Activated T-cell treated with anti-CD3 and anti-CD28 coated beads, Interleukin-2, amount 50 U/mL, for 72 hours (primary cell): ENCODE data around the gene RBMY1J. TPM values are rescaled to one million over a fixed set of nuclear protein-coding genes. Genes with fewer than 3 reads are reported as not detected.
"Not testable (repeated sequence)": the region's sequence is repeated elsewhere in the genome, so short reads cannot be mapped to it uniquely, and the experiment has no call there.

ENCODE experiments used
- ATAC-seq, 2 donors: fragments of 150-1000 bp; cut with Tn5 transposase; replicated peaks in 1 of 2; 2 replicates each; pipeline ENCODE4 v1.10.0; 2021; ENCODE audit warnings: moderate library complexity in 2 of 2, mild to moderate bottlenecking in 1 of 2
- DNase-seq, 2 donors: peaks; one replicate each; pipeline ENCODE4 v3.0.0; 2021 to 2022; ENCODE audit warnings: mixed read lengths in 1 of 2
- H3K27ac Mint-ChIP-seq: one replicate; pipeline ENCODE4 v1.8.0; 2022; ENCODE audit warnings: mild to moderate bottlenecking, moderate library complexity, mixed read lengths
- H3K27me3 Mint-ChIP-seq: one replicate; pipeline ENCODE4 v1.8.0; 2022; ENCODE audit warnings: low read depth, mixed read lengths
- H3K36me3 Mint-ChIP-seq, 2 donors: one replicate each; pipeline ENCODE4 v1.8.0; 2022; ENCODE audit warnings: mixed read lengths in 2 of 2, mild to moderate bottlenecking in 1 of 2; ENCODE audit not compliant: insufficient read depth in 2 of 2
- H3K4me1 Mint-ChIP-seq: one replicate; pipeline ENCODE4 v1.8.0; 2022; ENCODE audit warnings: low read depth, mixed read lengths
- H3K4me3 Mint-ChIP-seq, 2 donors: one replicate each; pipeline ENCODE4 v1.8.0; 2022; ENCODE audit warnings: mild to moderate bottlenecking in 2 of 2, mixed read lengths in 2 of 2, moderate library complexity in 2 of 2
- H3K9me3 Mint-ChIP-seq, 2 donors: one replicate each; pipeline ENCODE4 v1.8.0; 2022; ENCODE audit warnings: mixed read lengths in 2 of 2
- total RNA-seq, 2 donors: library from RNA; stranded (reverse); gene quantifications; one replicate each; pipeline ENCODE4 v1.2.3, GENCODE V29; 2022

The RBMY1J gene
- not detected for total RNA-seq

DNA sequence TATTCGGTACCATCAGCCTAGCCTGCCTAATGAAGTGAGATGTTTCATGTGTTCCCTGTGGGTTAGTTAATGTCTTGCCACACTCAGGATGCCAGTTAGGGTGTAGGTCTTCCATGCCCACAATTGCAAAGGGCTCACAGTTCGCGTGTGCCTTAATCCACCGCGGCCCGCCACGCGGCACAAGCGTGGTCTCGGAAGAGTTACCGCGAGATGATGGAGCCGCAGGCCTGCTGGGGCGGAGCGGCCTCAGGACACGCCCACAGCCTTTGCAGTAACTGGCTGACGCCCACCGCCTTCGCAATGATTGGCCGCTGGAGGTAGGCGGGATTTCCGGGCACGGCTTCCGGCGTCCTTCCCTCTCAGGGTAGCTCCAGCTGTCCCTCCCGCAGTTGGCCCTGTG lies at the start of gene RBMY1J:
TSS of gene RBMY1J (plus strand) at position 301 of the 400 bp plus-strand sequence. CDS start 2,038 bp downstream, outside the sequence.
- H3K27me3 Mint-ChIP-seq, H3K27ac Mint-ChIP-seq, H3K4me3 Mint-ChIP-seq, DNase-seq, ATAC-seq, H3K9me3 Mint-ChIP-seq, H3K36me3 Mint-ChIP-seq, H3K4me1 Mint-ChIP-seq: not testable (repeated sequence)

GRCh38 chrY:22367416-22367815 lies 35.8 kb upstream of the RBMY1J start:
- H3K4me1 Mint-ChIP-seq = no peaks in the 10 kb centered on the region

GRCh38 chrY:22370623-22371022 lies 32.6 kb upstream of the RBMY1J start:
- Mint-ChIP-seq H3K27me3 (no peaks in the 10 kb centered on the region), H3K27ac (no peak overlapping the region), H3K36me3 (no peaks in the 10 kb centered on the region), H3K4me3 (no peak overlapping the region), H3K9me3 (no peaks in the 10 kb centered on the region), H3K4me1 (no peaks in the 10 kb centered on the region)
- ATAC-seq = no peak
- DNase-seq = no peak

More at GRCh38 chrY:22367416-22367815, 35.8 kb upstream of the RBMY1J start:
- no peaks in the 10 kb centered on the region for H3K27me3 Mint-ChIP-seq
- ATAC-seq (no peak), DNase-seq (no peak)
- no peak overlapping the region for H3K27ac Mint-ChIP-seq
- no peaks in the 10 kb centered on the region for H3K9me3 Mint-ChIP-seq
- no peak overlapping the region for H3K4me3 Mint-ChIP-seq
- H3K36me3 Mint-ChIP-seq = no peaks in the 10 kb centered on the region

- Mint-ChIP-seq H3K4me3 (no peak overlapping the region), H3K27ac (no peak overlapping the region), H3K36me3 (no peaks in the 10 kb centered on the region), H3K27me3 (no peaks in the 10 kb centered on the region), H3K9me3 (peaks cover 0 to 2% of the 10 kb centered on the region in 2 donors), H3K4me1 (no peaks in the 10 kb centered on the region)
- ATAC-seq (no peak), DNase-seq (no peak)
Measured at GRCh38 chrY:22373494-22373893, 29.7 kb upstream of the RBMY1J start.

- DNase-seq, H3K4me3 Mint-ChIP-seq, H3K27ac Mint-ChIP-seq, H3K9me3 Mint-ChIP-seq, H3K36me3 Mint-ChIP-seq, ATAC-seq, H3K4me1 Mint-ChIP-seq, H3K27me3 Mint-ChIP-seq: not testable (repeated sequence)
Measured at GRCh38 chrY:22444718-22445396, 41.6 kb downstream of the RBMY1J start.

DNA sequence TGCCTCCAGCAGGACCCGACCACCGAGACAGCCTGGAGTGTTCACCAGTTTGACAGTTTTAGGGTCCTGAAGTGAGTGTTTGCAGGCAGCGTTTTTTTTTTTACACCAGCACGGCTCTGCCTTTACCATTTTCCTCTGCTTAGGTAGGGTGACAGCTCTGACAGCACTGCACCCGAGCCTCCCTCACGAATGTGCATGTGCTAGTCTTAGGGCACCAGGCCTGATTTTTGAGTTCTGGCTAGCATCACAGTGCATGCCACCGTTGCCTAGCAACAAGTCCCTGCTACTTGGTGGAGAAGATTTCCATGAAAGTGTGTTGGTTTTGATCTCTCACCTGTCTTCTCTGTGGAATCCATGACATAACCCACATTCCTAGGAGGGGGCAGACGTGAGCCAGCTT lies 52.3 kb downstream of the RBMY1J start:
- H3K27me3 Mint-ChIP-seq, DNase-seq, H3K36me3 Mint-ChIP-seq, H3K9me3 Mint-ChIP-seq, ATAC-seq, H3K4me1 Mint-ChIP-seq, H3K27ac Mint-ChIP-seq, H3K4me3 Mint-ChIP-seq: not testable (repeated sequence)

DNA sequence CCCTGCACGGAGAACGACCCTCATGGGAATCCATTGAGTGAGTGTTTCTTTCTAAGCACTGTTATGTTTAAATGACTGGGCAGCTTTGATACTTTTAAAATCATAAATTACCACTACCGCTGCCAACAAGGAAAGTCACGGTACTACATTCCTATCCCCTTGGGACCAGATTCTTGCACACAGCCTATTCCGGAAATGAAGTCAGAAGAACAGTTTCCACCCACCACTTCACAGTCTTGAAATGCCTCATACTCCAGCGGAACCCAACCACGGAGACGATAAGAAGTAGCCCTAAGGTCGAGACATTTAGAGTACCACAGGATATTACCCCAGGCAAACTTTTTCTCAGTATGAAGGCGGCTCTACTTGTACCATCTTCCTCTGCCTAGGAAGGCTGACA lies 58.8 kb downstream of the RBMY1J start:
- not testable (repeated sequence) for H3K27me3 Mint-ChIP-seq, ATAC-seq, H3K4me3 Mint-ChIP-seq, DNase-seq, H3K36me3 Mint-ChIP-seq, H3K4me1 Mint-ChIP-seq, H3K27ac Mint-ChIP-seq, H3K9me3 Mint-ChIP-seq

Other genes starting within 250 kb of the RBMY1J start
- gene RBMY1F, start 220.5 kb upstream of the RBMY1J start, total RNA-seq = not detected